Left lung (tissue), 10 donors: ENCODE data around the gene MTFR1L. TPM values are rescaled to one million over a fixed set of nuclear protein-coding genes. Genes with fewer than 3 reads are reported as not detected.

Experiments used
- ATAC-seq: fragments of 200-7000 bp; cut with Tn5 transposase; one replicate; pipeline ENCODE4 v1.9.1; 2020; ENCODE audit warnings: moderate library complexity
- DNase-seq, 4 donors: peaks; one replicate each; pipeline ENCODE4 v3.0.0-alpha.2; 2013 to 2020
- H3K27ac ChIP-seq, 2 donors: fragments of 200-600 bp; sonication (generic) in 1 of 2; one replicate each; pipeline versions ENCODE4 v1.5.0 to v1.8.0; 2020 to 2021
- H3K27me3 ChIP-seq, 2 donors: fragments of 200-600 bp; sonication (generic) in 1 of 2; one replicate each; pipeline versions ENCODE4 v1.5.0 to v1.8.0; 2020 to 2021
- H3K36me3 ChIP-seq, 2 donors: fragments of 200-600 bp; sonication (generic) in 1 of 2; one replicate each; pipeline versions ENCODE4 v1.5.0 to v1.8.0; 2020 to 2021
- H3K4me1 ChIP-seq, 2 donors: fragments of 200-600 bp; one replicate each; pipeline ENCODE4 v1.8.0; 2021
- H3K4me3 ChIP-seq, 2 donors: fragments of 200-600 bp; sonication (generic) in 1 of 2; one replicate each; pipeline versions ENCODE4 v1.5.0 to v1.8.0; 2020 to 2021; ENCODE audit warnings: mild to moderate bottlenecking in 1 of 2
- H3K9me3 ChIP-seq, 2 donors: fragments of 200-600 bp; sonication (generic) in 1 of 2; one replicate each; pipeline versions ENCODE4 v1.5.0 to v1.8.0; 2020 to 2021
- intact Hi-C, 2 donors: fragments of 100-400 bp; cut with DNase I; formaldehyde crosslinking; loops; one replicate each; pipeline versions ENCODE4 v1.11.2 to v1.14.2; 2022
- polyA plus RNA-seq, 6 donors: library from polyadenylated mRNA; unstranded; fragments of 120-200 nt; gene quantifications; one replicate each; pipeline ENCODE4 v1.2.1, GENCODE V29; 2013; ENCODE audit not compliant: insufficient read length in 6 of 6
- total RNA-seq, 2 donors: library from RNA; stranded (reverse); fragmentation: NEBNext Ultra II Directional; extraction: Animal tissue kit (Norgen Biotek cat#: 25700); gene quantifications; one replicate each; pipeline ENCODE4 v1.2.1, GENCODE V29; 2021
- TF ChIP-seq, protein P1 (sequence below), 2 donors: fragments of 200-600 bp; sonication (generic) in 1 of 2; IDR thresholded peaks; one replicate each; pipeline versions ENCODE4 v1.5.0 to v1.8.0; 2021; ENCODE audit warnings: antibody characterized with exemption in 2 of 2
- donor health status: DM: no; HTN: yes; CAD: no.
- donor health status: DM: no; HTN: no; CAD: no.

MTFR1L gene
- total and polyA plus RNA-seq, 8 donors, result 44.5 to 88.4 (median 79.3) TPM

DNA sequence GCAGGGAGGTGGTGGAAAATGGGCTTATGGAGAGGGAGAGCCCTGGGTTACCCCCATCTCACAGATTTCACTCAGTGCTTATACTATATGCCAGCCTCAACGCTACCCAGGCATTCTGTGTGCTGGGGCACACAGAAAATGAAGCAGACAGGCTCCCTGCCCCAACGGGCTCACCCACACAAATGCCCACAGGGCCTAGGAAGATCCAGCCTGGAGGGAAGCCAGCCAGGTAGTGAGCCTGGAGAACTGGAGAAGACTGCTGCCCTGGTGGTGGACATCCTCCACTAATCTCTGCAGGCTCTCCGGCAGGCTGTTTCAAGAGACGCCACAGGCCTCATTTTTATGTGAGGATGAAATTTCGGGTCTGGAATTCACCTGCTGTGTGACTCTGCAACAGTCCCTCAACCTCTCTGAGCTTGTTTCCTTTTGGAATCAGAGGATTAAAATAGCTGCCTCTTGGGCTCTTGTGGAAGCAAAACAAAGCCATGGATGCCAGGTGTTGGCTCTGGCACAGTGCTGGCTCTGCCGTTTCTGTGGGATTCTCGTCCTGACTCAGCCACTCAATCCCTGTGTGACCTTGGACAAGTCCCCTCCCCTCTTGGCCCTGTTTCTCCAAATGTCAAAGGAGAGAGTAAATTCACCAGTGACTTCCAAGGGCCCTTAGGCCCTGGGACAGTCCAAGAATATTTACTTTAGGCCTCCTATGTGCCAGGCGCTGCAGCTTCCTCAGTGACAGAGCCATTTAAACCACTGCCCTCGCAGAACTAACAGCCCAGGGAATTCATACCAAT lies 52.1 kb downstream of the MTFR1L start:
- Histone ChIP-seq H3K36me3 (peaks cover 0 to 7% of the 10 kb centered on the region in 2 donors), H3K27me3 (no peaks in the 10 kb centered on the region), H3K4me3 (no peak overlapping the region), H3K27ac (peak overlapping the region in 1 of 2 donors; percentile 50), H3K9me3 (no peaks in the 10 kb centered on the region), H3K4me1 (peaks cover 21 to 59% of the 10 kb centered on the region in 2 donors)
- ATAC-seq (peak; percentile 36), DNase-seq (peak in 2 of 4 donors; percentile 22 to 76)
- intact Hi-C loops, result no loop called here
- TF ChIP-seq, protein P1, sequence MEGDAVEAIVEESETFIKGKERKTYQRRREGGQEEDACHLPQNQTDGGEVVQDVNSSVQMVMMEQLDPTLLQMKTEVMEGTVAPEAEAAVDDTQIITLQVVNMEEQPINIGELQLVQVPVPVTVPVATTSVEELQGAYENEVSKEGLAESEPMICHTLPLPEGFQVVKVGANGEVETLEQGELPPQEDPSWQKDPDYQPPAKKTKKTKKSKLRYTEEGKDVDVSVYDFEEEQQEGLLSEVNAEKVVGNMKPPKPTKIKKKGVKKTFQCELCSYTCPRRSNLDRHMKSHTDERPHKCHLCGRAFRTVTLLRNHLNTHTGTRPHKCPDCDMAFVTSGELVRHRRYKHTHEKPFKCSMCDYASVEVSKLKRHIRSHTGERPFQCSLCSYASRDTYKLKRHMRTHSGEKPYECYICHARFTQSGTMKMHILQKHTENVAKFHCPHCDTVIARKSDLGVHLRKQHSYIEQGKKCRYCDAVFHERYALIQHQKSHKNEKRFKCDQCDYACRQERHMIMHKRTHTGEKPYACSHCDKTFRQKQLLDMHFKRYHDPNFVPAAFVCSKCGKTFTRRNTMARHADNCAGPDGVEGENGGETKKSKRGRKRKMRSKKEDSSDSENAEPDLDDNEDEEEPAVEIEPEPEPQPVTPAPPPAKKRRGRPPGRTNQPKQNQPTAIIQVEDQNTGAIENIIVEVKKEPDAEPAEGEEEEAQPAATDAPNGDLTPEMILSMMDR (IDR thresholded peaks at IDR 0.05), result no peak

DNA sequence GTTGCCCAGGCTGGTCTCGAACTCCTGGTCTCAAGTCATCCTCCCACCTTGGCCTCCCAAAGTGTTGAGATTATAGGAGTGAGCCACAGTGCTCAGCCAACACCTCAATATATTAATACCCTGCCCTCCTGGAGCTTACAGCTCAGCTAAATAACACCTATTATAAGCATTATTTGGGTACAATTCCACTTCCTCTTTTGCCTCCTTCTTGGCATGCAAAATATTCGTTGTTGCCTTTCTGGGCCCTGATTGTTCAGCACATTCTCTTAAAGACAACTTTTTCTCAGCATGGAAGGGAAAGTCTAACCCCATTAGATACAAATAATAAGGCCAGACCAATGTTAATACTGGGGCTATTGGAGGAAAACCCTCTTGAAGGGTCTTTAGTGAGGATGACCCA lies 53.0 kb downstream of the MTFR1L start:
- H3K27me3 ChIP-seq, result no peaks in the 10 kb centered on the region
- ATAC-seq (no peak), DNase-seq (no peak)
- H3K4me1 ChIP-seq, result peaks cover 21 to 59% of the 10 kb centered on the region in 2 donors
- TF ChIP-seq, protein P1 (IDR thresholded peaks at IDR 0.05), result no peak
- H3K36me3 ChIP-seq, result peaks cover 0 to 7% of the 10 kb centered on the region in 2 donors
- H3K4me3 ChIP-seq, result no peak overlapping the region
- no peak overlapping the region for H3K27ac ChIP-seq
- intact Hi-C loops, result no loop called here
- no peaks in the 10 kb centered on the region for H3K9me3 ChIP-seq

DNA sequence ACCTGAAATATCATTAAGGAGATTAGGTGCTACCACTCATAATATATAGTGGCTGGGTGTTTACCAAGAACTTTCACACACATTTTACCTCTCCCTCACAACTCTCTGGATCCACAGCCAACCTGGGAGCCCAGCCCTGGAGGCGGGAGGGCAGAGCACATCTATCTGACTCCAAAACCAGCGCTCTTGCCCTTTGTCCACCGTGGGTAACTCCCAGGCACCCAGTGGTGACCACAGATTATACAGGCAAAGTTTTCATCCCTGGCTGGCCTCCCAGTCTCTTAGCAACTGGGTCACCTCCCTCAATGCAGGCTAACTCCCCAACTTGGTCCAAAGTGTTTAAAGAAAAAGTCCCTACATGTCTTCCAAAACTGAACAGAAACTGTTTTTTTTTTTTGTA lies 53.4 kb downstream of the MTFR1L start:
- intact Hi-C loops, result no loop called here
- no peak overlapping the region for H3K4me3 ChIP-seq
- H3K36me3 ChIP-seq, result peaks cover 0 to 7% of the 10 kb centered on the region in 2 donors
- no peak overlapping the region for H3K27ac ChIP-seq
- peak in 2 of 4 donors; percentile 20 to 37 for DNase-seq
- TF ChIP-seq, protein P1 (IDR thresholded peaks at IDR 0.05), result no peak
- ATAC-seq, result no peak
- H3K27me3 ChIP-seq, result no peaks in the 10 kb centered on the region
- peaks cover 21 to 59% of the 10 kb centered on the region in 2 donors for H3K4me1 ChIP-seq
- no peaks in the 10 kb centered on the region for H3K9me3 ChIP-seq

DNA sequence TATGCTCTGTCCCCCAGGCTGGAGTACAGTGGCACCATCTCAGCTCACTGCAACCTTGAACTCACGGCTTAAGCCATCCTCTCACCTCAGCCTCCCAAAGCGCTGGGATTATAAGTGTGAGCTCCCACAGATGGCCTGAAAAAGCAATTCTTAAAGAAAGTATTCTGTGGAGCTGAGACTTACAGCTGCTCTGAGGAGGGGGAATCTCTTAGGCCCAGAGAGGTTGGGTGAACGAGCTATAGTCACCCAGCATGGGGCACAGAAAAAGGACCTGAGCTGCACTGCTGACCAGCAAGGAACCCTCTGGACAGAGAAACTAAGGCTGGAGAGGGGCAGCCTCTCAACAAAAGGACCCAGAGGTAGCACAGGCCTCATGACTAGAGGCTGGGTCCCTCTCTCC lies 54.5 kb downstream of the MTFR1L start:
- intact Hi-C loops, result no loop called here

DNA sequence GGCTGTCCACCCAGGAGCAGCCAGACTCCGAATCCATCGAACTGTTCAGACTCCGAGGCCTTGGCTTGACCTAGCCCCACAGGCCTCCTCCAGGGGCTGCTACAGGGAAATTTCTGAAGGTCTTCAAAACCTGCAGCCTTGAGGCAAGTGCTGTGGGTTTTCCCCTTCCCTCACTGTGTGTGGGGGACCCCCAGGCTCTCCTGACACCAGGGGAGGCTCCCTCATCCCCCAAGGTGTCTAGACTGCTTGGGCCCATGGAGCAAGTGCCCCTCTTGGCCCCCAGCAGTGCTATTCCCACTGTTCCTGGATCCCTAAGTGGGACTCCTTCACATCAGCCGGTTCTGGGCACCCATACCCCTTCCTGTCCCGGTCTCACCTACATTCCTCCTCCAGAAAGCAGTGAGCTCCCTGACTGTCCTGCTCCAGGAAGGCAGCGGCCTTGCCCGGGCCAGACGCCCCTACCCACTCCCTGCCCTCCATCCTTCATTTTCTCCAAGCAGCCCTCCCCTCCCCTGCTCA lies 54.9 kb downstream of the MTFR1L start:
- DNase-seq, result peak in 1 of 4 donors; percentile 50
- intact Hi-C loops, result no loop called here

More for the DNA sequence above, 54.5 kb downstream of the MTFR1L start:
- Histone ChIP-seq H3K36me3 (peaks cover 0 to 1% of the 10 kb centered on the region in 2 donors), H3K9me3 (no peaks in the 10 kb centered on the region), H3K27me3 (no peaks in the 10 kb centered on the region), H3K4me3 (peak overlapping the region; percentile 45 to 61), H3K27ac (no peak overlapping the region), H3K4me1 (peaks cover 21 to 59% of the 10 kb centered on the region in 2 donors)
- TF ChIP-seq, protein P1 (IDR thresholded peaks at IDR 0.05), result no peak
- ATAC-seq (no peak), DNase-seq (no peak)

More for the DNA sequence above, 54.9 kb downstream of the MTFR1L start:
- Histone ChIP-seq H3K27me3 (no peaks in the 10 kb centered on the region), H3K9me3 (no peaks in the 10 kb centered on the region), H3K27ac (peak overlapping the region; percentile 79 to 83), H3K4me3 (peak overlapping the region; percentile 45 to 61), H3K4me1 (peaks cover 21 to 59% of the 10 kb centered on the region in 2 donors), H3K36me3 (no peaks in the 10 kb centered on the region)
- TF ChIP-seq, protein P1 (IDR thresholded peaks at IDR 0.05), result no peak
- no peak for ATAC-seq
